ENCODE data around the gene ZBTB34.

The ZBTB34 gene

DNA sequence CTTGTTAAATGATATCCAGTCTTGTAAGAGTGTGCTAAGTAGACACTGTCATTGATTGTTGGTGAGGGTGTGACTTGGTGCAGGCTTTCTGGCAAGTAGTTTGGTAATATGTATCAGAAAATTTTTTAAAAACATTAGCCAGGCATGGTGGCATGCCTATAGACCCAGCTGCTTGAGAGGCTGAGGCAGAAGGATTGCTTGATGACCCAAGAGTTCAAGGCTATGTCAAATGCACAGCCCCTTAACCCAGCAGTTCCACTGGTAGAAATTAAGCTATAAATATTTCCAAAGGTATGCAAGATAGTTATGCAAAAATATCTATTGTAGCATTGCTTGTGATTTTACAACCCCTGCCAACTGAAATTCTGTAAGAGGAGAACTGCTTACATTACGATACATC, 31.4 kb upstream of the ZBTB34 start:
- no peaks in the 10 kb centered on the region for H3K4me1 ChIP-seq (ENCODE audit: control insufficient read depth in 1 of 2, insufficient read depth in 2 of 2, low read length in 2 of 2)
- H3K27ac ChIP-seq (ENCODE audit: low read depth, low read length): no peak overlapping the region
- no peak overlapping the region for H3K9ac ChIP-seq (ENCODE audit: low read depth in 1 of 2, low read length in 2 of 2)
- peaks cover 28 to 29% of the 10 kb centered on the region in 2 donors for H3K36me3 ChIP-seq (ENCODE audit: control insufficient read depth in 1 of 2, insufficient read depth in 2 of 2, low read length in 2 of 2)
- no peaks in the 10 kb centered on the region for H3K27me3 ChIP-seq (ENCODE audit: control insufficient read depth in 1 of 2, insufficient read depth in 2 of 2, low read length in 2 of 2)
- H3K9me3 ChIP-seq (ENCODE audit: control insufficient read depth in 1 of 2, low read length in 2 of 2): no peaks in the 10 kb centered on the region
- H3K4me3 ChIP-seq (ENCODE audit: low read depth in 1 of 2, low read length in 2 of 2): no peak overlapping the region

GRCh38 chr9:126830827-126831226, 29.6 kb upstream of the ZBTB34 start:
- peaks cover 24 to 32% of the 10 kb centered on the region in 2 donors for H3K36me3 ChIP-seq (ENCODE audit: control insufficient read depth in 1 of 2, insufficient read depth in 2 of 2, low read length in 2 of 2)

DNA sequence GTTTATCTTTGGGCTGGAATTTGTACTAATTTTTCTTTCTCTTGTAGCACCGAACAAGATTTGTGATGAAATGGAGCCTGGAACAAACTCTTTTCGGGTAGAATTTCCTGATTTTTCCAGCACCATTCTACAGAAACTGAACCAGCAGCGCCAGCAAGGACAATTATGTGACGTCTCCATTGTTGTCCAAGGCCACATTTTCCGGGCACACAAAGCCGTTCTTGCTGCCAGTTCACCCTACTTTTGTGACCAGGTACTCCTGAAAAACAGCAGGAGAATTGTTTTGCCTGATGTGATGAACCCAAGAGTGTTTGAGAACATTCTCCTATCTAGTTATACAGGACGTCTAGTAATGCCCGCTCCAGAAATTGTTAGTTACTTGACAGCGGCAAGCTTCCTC, 28.0 kb upstream of the ZBTB34 start:
- Histone ChIP-seq H3K9ac (ENCODE audit: low read depth in 1 of 2, low read length in 2 of 2) (no peak overlapping the region), H3K36me3 (ENCODE audit: control insufficient read depth in 1 of 2, insufficient read depth in 2 of 2, low read length in 2 of 2) (peaks cover 18 to 33% of the 10 kb centered on the region in 2 donors), H3K27me3 (ENCODE audit: control insufficient read depth in 1 of 2, insufficient read depth in 2 of 2, low read length in 2 of 2) (no peaks in the 10 kb centered on the region), H3K4me1 (ENCODE audit: control insufficient read depth in 1 of 2, insufficient read depth in 2 of 2, low read length in 2 of 2) (no peaks in the 10 kb centered on the region), H3K9me3 (ENCODE audit: control insufficient read depth in 1 of 2, low read length in 2 of 2) (no peaks in the 10 kb centered on the region), H3K4me3 (ENCODE audit: low read depth in 1 of 2, low read length in 2 of 2) (no peak overlapping the region), H3K27ac (ENCODE audit: low read depth, low read length) (no peak overlapping the region)

More at GRCh38 chr9:126830827-126831226, 29.6 kb upstream of the ZBTB34 start:
- Histone ChIP-seq H3K27ac (ENCODE audit: low read depth, low read length) (no peak overlapping the region), H3K9ac (ENCODE audit: low read depth in 1 of 2, low read length in 2 of 2) (no peak overlapping the region), H3K27me3 (ENCODE audit: control insufficient read depth in 1 of 2, insufficient read depth in 2 of 2, low read length in 2 of 2) (no peaks in the 10 kb centered on the region), H3K9me3 (ENCODE audit: control insufficient read depth in 1 of 2, low read length in 2 of 2) (no peaks in the 10 kb centered on the region), H3K4me1 (ENCODE audit: control insufficient read depth in 1 of 2, insufficient read depth in 2 of 2, low read length in 2 of 2) (no peaks in the 10 kb centered on the region), H3K4me3 (ENCODE audit: low read depth in 1 of 2, low read length in 2 of 2) (no peak overlapping the region)

GRCh38 chr9:126833020-126833419, 27.4 kb upstream of the ZBTB34 start:
- H3K4me1 ChIP-seq (ENCODE audit: control insufficient read depth in 1 of 2, insufficient read depth in 2 of 2, low read length in 2 of 2): no peaks in the 10 kb centered on the region
- H3K9ac ChIP-seq (ENCODE audit: low read depth in 1 of 2, low read length in 2 of 2): no peak overlapping the region
- peaks cover 19 to 33% of the 10 kb centered on the region in 2 donors for H3K36me3 ChIP-seq (ENCODE audit: control insufficient read depth in 1 of 2, insufficient read depth in 2 of 2, low read length in 2 of 2)
- H3K9me3 ChIP-seq (ENCODE audit: control insufficient read depth in 1 of 2, low read length in 2 of 2): no peaks in the 10 kb centered on the region
- no peak overlapping the region for H3K27ac ChIP-seq (ENCODE audit: low read depth, low read length)
- H3K4me3 ChIP-seq (ENCODE audit: low read depth in 1 of 2, low read length in 2 of 2): no peak overlapping the region
- no peaks in the 10 kb centered on the region for H3K27me3 ChIP-seq (ENCODE audit: control insufficient read depth in 1 of 2, insufficient read depth in 2 of 2, low read length in 2 of 2)

- Histone ChIP-seq H3K27ac (ENCODE audit: low read depth, low read length) (no peak overlapping the region), H3K27me3 (ENCODE audit: control insufficient read depth in 1 of 2, insufficient read depth in 2 of 2, low read length in 2 of 2) (no peaks in the 10 kb centered on the region), H3K4me1 (ENCODE audit: control insufficient read depth in 1 of 2, insufficient read depth in 2 of 2, low read length in 2 of 2) (no peaks in the 10 kb centered on the region), H3K36me3 (ENCODE audit: control insufficient read depth in 1 of 2, insufficient read depth in 2 of 2, low read length in 2 of 2) (peaks cover 27 to 39% of the 10 kb centered on the region in 2 donors), H3K9ac (ENCODE audit: low read depth in 1 of 2, low read length in 2 of 2) (no peak overlapping the region), H3K4me3 (ENCODE audit: low read depth in 1 of 2, low read length in 2 of 2) (no peak overlapping the region), H3K9me3 (ENCODE audit: control insufficient read depth in 1 of 2, low read length in 2 of 2) (no peaks in the 10 kb centered on the region)
Measured at GRCh38 chr9:126833710-126834345, 26.6 kb upstream of the ZBTB34 start.

DNA sequence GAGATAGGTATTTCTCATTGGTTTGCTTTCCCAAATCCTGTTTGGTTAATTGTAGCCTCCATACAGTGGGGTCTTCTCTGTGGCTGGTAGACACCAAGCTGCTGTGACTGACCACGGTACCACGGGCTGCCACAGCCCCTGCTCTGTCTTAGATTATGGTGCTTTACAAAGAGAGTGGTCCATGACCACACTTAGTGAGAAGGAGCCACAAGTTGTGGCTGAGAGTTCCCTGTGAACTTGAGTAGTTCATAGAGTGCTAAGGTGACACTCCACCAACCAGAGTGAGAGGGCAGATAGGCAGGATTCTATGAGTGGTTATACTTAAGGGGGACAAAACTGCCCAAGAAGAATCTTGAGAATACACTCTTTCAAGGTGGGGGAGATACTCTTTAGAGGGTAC, 25.8 kb upstream of the ZBTB34 start:
- H3K9me3 ChIP-seq (ENCODE audit: control insufficient read depth in 1 of 2, low read length in 2 of 2): no peaks in the 10 kb centered on the region
- peaks cover 29 to 42% of the 10 kb centered on the region in 2 donors for H3K36me3 ChIP-seq (ENCODE audit: control insufficient read depth in 1 of 2, insufficient read depth in 2 of 2, low read length in 2 of 2)
- no peaks in the 10 kb centered on the region for H3K4me1 ChIP-seq (ENCODE audit: control insufficient read depth in 1 of 2, insufficient read depth in 2 of 2, low read length in 2 of 2)
- H3K4me3 ChIP-seq (ENCODE audit: low read depth in 1 of 2, low read length in 2 of 2): no peak overlapping the region
- H3K9ac ChIP-seq (ENCODE audit: low read depth in 1 of 2, low read length in 2 of 2): no peak overlapping the region
- H3K27ac ChIP-seq (ENCODE audit: low read depth, low read length): no peak overlapping the region
- H3K27me3 ChIP-seq (ENCODE audit: control insufficient read depth in 1 of 2, insufficient read depth in 2 of 2, low read length in 2 of 2): no peaks in the 10 kb centered on the region

GRCh38 chr9:126836216-126836615, 24.2 kb upstream of the ZBTB34 start:
- Histone ChIP-seq H3K9ac (ENCODE audit: low read depth in 1 of 2, low read length in 2 of 2) (no peak overlapping the region), H3K4me3 (ENCODE audit: low read depth in 1 of 2, low read length in 2 of 2) (no peak overlapping the region), H3K36me3 (ENCODE audit: control insufficient read depth in 1 of 2, insufficient read depth in 2 of 2, low read length in 2 of 2) (peaks cover 29 to 42% of the 10 kb centered on the region in 2 donors), H3K27ac (ENCODE audit: low read depth, low read length) (no peak overlapping the region), H3K9me3 (ENCODE audit: control insufficient read depth in 1 of 2, low read length in 2 of 2) (no peaks in the 10 kb centered on the region), H3K4me1 (ENCODE audit: control insufficient read depth in 1 of 2, insufficient read depth in 2 of 2, low read length in 2 of 2) (no peaks in the 10 kb centered on the region), H3K27me3 (ENCODE audit: control insufficient read depth in 1 of 2, insufficient read depth in 2 of 2, low read length in 2 of 2) (no peaks in the 10 kb centered on the region)

DNA sequence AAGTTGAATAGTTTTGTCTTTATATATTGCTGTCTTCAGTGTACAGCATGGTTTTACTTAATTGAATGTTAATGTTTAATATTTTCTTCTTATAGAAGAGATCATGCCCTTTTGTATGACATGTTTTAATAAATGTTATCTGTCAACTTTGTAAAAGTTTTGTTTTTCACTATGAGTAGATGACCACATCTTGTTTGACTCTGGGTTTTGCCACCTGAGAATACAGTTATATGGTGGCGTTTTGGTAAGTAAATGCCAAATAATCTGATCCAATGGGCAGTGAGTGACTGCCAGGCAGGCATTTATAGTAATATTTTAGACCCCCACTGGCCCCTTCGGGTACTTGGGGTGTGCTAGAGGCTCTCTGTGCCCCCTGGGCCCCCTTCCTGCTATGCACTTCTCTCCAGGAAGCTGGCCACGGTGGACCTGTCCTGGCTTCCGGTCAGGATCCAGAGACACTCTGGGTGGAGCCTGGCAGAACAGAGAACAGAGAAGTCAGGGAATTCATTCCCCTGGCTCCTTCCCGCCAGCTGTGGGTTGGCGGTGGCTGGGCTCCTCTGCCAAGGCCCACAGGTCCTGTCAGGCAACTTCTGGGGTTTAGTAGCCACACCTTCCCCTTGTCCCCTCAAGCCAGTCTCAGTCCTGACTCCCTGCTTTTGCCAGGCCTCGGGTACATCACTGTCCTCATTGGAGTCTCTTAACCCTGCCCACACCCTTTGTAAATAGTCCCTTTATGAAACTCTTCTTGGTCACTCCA, 22.2 kb upstream of the ZBTB34 start:
- H3K27ac ChIP-seq (ENCODE audit: low read depth, low read length): no peak overlapping the region
- H3K9me3 ChIP-seq (ENCODE audit: control insufficient read depth in 1 of 2, low read length in 2 of 2): no peaks in the 10 kb centered on the region
- no peak overlapping the region for H3K4me3 ChIP-seq (ENCODE audit: low read depth in 1 of 2, low read length in 2 of 2)
- no peaks in the 10 kb centered on the region for H3K27me3 ChIP-seq (ENCODE audit: control insufficient read depth in 1 of 2, insufficient read depth in 2 of 2, low read length in 2 of 2)
- H3K36me3 ChIP-seq (ENCODE audit: control insufficient read depth in 1 of 2, insufficient read depth in 2 of 2, low read length in 2 of 2): peaks cover 21 to 30% of the 10 kb centered on the region in 2 donors
- H3K4me1 ChIP-seq (ENCODE audit: control insufficient read depth in 1 of 2, insufficient read depth in 2 of 2, low read length in 2 of 2): no peaks in the 10 kb centered on the region
- no peak overlapping the region for H3K9ac ChIP-seq (ENCODE audit: low read depth in 1 of 2, low read length in 2 of 2)

GRCh38 chr9:126838895-126839294, 21.5 kb upstream of the ZBTB34 start:
- Histone ChIP-seq H3K27ac (ENCODE audit: low read depth, low read length) (no peak overlapping the region), H3K4me3 (ENCODE audit: low read depth in 1 of 2, low read length in 2 of 2) (no peak overlapping the region), H3K9me3 (ENCODE audit: control insufficient read depth in 1 of 2, low read length in 2 of 2) (no peaks in the 10 kb centered on the region), H3K36me3 (ENCODE audit: control insufficient read depth in 1 of 2, insufficient read depth in 2 of 2, low read length in 2 of 2) (peaks cover 15 to 24% of the 10 kb centered on the region in 2 donors), H3K27me3 (ENCODE audit: control insufficient read depth in 1 of 2, insufficient read depth in 2 of 2, low read length in 2 of 2) (no peaks in the 10 kb centered on the region), H3K9ac (ENCODE audit: low read depth in 1 of 2, low read length in 2 of 2) (no peak overlapping the region), H3K4me1 (ENCODE audit: control insufficient read depth in 1 of 2, insufficient read depth in 2 of 2, low read length in 2 of 2) (no peaks in the 10 kb centered on the region)

- Histone ChIP-seq H3K4me3 (ENCODE audit: low read depth in 1 of 2, low read length in 2 of 2) (no peak overlapping the region), H3K9ac (ENCODE audit: low read depth in 1 of 2, low read length in 2 of 2) (no peak overlapping the region), H3K36me3 (ENCODE audit: control insufficient read depth in 1 of 2, insufficient read depth in 2 of 2, low read length in 2 of 2) (peaks cover 12 to 21% of the 10 kb centered on the region in 2 donors), H3K4me1 (ENCODE audit: control insufficient read depth in 1 of 2, insufficient read depth in 2 of 2, low read length in 2 of 2) (no peaks in the 10 kb centered on the region), H3K9me3 (ENCODE audit: control insufficient read depth in 1 of 2, low read length in 2 of 2) (no peaks in the 10 kb centered on the region), H3K27ac (ENCODE audit: low read depth, low read length) (no peak overlapping the region), H3K27me3 (ENCODE audit: control insufficient read depth in 1 of 2, insufficient read depth in 2 of 2, low read length in 2 of 2) (no peaks in the 10 kb centered on the region)
Measured at GRCh38 chr9:126839301-126839700, 21.1 kb upstream of the ZBTB34 start.
